Hematopoietic multipotent progenitor cell treated with erythropoietin and hydrocortisone succinate and interleukin-3 and kit ligand, for 4 days (in vitro differentiated cells): ENCODE data around the gene PTPRM.

ENCODE experiments used
- DNase-seq: peaks from one replicate; pipeline ENCODE4 v3.0.0-alpha.2; 2015

PTPRM gene

GRCh38 chr18:7632152-7633098, 65.3 kb downstream of the PTPRM start:
- no peak for DNase-seq

GRCh38 chr18:7633171-7633570, 66.1 kb downstream of the PTPRM start:
- DNase-seq, result no peak

- DNase-seq, result no peak
These were observed 68.8 kb downstream of the PTPRM start for GRCh38 chr18:7635948-7636347.

- no peak for DNase-seq
These were observed 70.2 kb downstream of the PTPRM start for GRCh38 chr18:7637269-7637668.

GRCh38 chr18:7638321-7638720, 71.2 kb downstream of the PTPRM start:
- no peak for DNase-seq

GRCh38 chr18:7641813-7642212, 74.7 kb downstream of the PTPRM start:
- DNase-seq, result no peak

- DNase-seq, result no peak
These were observed 75.3 kb downstream of the PTPRM start for GRCh38 chr18:7642331-7642890.

- DNase-seq, result no peak
These were observed 78.6 kb downstream of the PTPRM start for GRCh38 chr18:7645756-7646155.

- DNase-seq, result no peak
These were observed 79.2 kb downstream of the PTPRM start for GRCh38 chr18:7646174-7646886.

- DNase-seq, result no peak
These were observed 80.4 kb downstream of the PTPRM start for GRCh38 chr18:7647500-7647899.

GRCh38 chr18:7657050-7657449, 89.9 kb downstream of the PTPRM start:
- DNase-seq, result no peak

- no peak for DNase-seq
These were observed 90.8 kb downstream of the PTPRM start for GRCh38 chr18:7657937-7658336.

- DNase-seq, result no peak
These were observed 91.6 kb downstream of the PTPRM start for GRCh38 chr18:7658701-7659100.

GRCh38 chr18:7661207-7661606, 94.1 kb downstream of the PTPRM start:
- no peak for DNase-seq

GRCh38 chr18:7662866-7663265, 95.8 kb downstream of the PTPRM start:
- no peak for DNase-seq

- DNase-seq, result no peak
These were observed 96.5 kb downstream of the PTPRM start for GRCh38 chr18:7663366-7664312.

GRCh38 chr18:7666195-7666776, 99.2 kb downstream of the PTPRM start:
- DNase-seq, result no peak

GRCh38 chr18:7668392-7668791, 101.3 kb downstream of the PTPRM start:
- no peak for DNase-seq

GRCh38 chr18:7669361-7669760, 102.2 kb downstream of the PTPRM start:
- no peak for DNase-seq

GRCh38 chr18:7671105-7671504, 104.0 kb downstream of the PTPRM start:
- no peak for DNase-seq

GRCh38 chr18:7676253-7676873, 109.2 kb downstream of the PTPRM start:
- DNase-seq, result no peak

GRCh38 chr18:7677001-7677400, 109.9 kb downstream of the PTPRM start:
- no peak for DNase-seq
